ENCODE measurements around the gene PCBP3.
"Not testable (repeated sequence)": the region's sequence is repeated elsewhere in the genome, so short reads cannot be mapped to it uniquely, and the experiment has no call there.

The PCBP3 gene

GRCh38 chr21:45939521-45940045 is 296.1 kb downstream of the PCBP3 start:
- DNase-seq, result no peak

DNA sequence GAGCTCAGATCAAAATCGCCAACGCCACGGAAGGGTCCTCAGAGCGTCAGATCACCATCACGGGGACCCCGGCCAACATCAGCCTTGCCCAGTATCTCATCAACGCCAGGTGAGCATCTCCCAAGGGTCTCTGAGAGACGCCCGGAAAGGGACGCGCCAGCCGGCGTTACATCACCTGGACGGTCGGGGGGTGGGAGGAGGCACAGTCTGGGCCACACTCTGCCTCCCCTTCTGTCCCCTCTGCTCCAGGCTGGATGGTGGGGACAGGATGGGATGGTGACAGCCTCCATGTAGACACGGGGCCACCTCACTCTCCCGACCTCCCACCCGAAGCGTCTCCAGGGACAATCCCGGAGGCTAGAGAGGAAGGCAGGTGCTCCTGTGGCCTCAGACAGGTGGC is 296.6 kb downstream of the PCBP3 start:
- DNase-seq, result no peak

GRCh38 chr21:45940621-45941337 is 297.3 kb downstream of the PCBP3 start:
- DNase-seq, result no peak

GRCh38 chr21:45941338-45941710 is 297.8 kb downstream of the PCBP3 start:
- no peak for DNase-seq

DNA sequence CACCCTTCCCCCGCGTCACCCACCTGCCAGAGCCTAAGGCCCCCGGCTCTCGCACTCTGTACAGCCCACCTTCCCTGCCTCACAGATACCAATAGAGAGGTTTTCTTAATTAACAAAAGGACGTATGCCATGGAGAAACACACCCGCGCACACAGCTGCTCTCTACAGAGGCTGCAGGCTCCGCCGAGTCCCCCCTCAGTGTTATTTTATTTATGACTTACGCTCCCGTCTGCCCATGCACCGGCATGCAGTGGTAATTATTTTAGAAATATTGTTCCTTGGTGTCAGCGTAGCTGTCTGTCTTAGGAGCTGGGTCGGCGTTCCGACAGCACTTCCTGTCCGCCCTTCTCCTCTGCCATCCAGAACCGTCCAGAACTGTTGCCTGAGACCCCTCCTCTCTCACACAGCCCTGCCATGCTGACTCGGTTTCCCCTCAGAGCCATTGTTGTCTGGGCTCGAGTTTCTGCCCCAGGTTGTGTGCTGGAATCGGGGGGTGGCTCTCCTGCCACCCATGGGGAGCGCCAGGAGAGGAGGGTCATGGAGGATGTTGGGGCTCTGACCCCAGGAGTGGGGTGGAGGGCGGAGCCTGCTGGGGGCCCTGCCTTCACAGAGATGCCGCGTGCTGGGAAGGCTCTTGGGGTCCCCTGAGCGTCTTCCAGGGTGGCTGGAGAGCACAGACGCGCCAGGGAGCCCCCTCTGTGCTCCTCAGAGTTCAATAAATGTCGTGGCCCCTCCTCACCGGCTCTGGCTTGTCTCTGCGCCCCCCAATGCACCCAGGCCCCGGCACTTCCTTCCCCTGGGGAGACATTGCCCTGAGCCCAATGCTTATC is 298.4 kb downstream of the PCBP3 start:
- DNase-seq, result no peak

DNA sequence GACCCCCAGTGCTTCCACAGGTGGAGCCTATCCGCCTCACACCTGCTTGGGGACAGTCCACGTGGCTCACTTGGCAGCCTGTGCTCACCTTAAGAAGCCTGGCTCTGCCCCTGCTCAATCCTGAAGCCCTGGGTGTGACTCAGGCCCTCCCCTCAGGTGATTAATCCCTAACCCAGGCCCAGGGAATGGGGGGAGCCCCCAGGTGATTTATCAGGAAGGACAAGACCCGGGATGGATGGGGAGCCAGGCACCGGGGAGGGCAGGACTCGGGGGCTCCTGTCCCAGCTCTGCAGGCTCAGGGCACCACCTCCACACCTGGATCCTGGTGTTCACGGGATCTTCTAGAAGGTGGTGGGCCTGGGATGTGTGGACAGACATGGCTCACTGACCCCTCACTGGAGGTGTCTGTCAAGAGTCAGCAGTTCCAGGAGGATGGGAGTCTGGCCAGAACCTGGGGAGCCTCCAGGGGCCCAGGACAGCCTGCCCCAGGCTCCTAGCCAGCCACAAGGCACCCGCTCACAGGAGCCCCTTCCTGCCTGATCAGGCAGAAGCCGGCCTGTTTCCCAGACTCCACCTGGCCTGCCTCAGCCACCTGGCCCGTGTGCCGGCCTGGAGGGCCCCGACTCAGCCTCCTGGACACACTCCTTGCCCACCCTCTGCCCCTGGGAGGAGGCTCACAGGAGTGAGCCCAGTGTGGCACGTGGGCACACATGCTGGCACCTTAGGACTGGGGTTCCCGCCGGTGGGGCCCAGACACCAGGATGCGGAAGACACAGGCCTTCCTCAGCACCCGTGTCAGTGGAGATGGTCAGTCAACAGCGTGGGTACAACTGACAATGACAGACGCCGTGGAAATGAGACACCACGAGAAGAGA is 299.5 kb downstream of the PCBP3 start:
- no peak for DNase-seq

DNA sequence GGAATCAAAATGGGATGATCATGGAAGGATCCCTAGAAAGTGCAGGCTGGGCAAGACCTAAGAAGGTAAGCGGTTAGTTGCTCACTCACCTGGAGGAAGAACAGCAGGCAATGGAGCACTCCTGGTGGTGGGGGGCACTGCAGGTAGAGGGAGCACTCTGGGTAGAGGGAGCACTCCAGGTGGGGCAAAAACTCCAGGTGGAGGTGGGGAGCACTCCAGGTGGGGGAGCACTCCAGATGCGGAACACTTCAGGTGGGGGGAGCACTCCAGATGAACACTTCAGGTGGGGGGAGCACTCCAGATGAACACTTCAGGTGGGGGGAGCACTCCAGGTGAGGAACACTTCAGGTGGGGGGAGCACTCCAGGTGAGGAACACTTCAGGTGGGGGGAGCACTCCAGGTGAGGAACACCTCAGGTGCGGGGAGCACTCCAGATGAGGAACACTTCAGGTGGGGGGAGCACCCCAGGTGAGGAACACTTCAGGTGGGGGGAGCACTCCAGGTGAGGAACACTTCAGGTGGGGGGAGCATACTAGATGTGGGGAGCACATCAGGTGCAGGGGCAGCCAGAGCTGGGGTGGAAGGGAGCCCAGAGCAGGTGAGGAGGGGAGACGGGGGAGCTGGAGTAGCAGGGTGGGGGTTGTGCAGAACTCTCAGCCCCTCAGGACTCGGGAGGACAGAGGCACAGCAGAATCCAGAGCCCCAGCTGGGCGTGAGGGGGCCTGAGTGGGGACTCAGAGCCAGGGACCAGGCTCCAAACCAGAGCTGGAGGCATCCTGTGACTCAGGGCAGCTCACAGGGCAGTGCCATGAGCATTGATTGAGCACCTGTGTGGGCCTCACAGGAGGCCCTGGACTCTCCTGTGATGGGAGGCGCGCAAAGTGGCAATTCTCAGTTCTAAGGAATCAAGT is 300.4 kb downstream of the PCBP3 start:
- no peak for DNase-seq

DNA sequence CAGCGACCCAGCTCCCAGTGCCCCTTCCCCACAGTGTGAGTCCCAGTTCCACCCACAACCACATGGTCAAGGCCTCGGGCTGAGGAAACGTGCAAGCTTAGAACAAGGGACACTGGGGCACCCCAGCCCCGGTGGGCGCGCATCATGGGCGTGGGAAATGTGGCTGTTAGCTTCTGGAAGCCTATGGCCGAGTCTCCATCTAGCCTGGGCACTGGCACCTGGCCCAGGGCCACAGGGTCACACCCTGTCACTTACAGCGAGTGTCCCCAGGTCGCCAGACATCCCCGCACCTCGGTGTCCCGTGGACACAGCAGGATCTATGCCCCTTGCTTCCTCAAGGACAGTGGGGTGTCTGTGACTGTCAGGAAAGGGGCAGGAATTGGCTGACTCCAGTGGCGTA is 301.1 kb downstream of the PCBP3 start:
- no peak for DNase-seq

GRCh38 chr21:45945066-45945867 is 301.7 kb downstream of the PCBP3 start:
- no peak for DNase-seq

DNA sequence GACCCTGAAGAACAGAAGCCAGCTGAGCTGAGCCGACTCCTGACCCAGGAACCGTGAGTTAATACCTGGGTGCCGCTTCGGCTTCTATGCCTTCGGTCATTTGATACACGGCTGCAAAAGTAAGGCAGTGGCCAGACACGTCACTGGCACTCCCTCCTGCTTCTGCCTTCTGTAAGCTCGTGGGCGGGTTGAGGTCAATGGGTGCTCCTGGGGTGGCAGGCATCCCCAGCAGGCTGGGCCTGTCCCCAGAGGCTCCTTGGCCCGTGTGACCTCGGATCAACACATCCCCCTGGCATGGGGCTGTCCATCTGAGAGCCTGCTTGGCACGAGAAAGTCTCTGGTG is 302.3 kb downstream of the PCBP3 start:
- DNase-seq, result no peak

DNA sequence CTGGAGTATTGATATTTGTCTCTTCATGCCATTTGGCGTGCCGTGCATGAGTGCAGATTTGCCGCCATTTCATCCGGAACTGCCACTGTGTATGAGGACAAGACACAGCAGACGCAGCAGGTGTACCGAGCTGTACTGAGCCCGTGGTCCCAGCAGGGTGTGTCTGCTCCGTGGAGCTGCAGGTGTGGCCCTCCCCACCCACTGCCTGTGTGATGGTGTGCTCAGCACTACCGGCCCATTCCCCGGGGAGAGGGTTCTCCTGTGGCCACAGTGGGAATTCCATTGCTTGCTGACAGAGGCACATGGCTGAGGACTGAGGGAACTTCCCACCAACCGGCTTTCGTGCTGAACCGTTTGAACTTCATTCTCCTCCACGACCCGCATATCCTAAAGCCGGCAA is 303.8 kb downstream of the PCBP3 start:
- DNase-seq, result no peak

DNA sequence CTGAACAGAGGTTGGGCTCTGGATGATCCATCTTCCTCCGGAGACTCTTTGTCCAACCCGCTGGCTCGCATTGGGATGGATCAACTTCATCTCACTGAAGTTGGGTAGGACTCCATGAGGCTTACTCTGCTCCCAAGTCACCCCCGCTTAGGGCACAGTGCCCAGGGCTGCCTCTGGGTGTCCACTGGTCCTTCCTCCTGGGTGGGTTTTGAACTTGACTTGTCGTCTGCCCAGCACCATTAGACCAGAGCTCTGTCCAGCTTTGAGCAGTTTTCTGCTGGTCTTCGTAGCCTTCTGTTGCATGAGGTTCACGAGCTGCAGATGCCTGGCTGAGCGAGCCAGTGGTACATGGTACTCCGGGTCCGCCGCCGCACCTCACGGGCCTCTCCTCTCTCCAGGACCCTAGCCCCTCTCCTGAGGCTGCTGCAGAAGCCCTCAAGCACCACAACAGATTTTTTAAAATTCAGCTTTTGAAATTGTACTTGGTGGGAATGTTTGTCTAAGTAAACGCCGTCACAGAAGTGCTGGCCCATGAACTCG is 304.3 kb downstream of the PCBP3 start:
- DNase-seq, result no peak

GRCh38 chr21:45948576-45949141 is 305.1 kb downstream of the PCBP3 start:
- no peak for DNase-seq

- DNase-seq, result no peak
Measured at GRCh38 chr21:45949928-45950739, 306.6 kb downstream of the PCBP3 start.

DNA sequence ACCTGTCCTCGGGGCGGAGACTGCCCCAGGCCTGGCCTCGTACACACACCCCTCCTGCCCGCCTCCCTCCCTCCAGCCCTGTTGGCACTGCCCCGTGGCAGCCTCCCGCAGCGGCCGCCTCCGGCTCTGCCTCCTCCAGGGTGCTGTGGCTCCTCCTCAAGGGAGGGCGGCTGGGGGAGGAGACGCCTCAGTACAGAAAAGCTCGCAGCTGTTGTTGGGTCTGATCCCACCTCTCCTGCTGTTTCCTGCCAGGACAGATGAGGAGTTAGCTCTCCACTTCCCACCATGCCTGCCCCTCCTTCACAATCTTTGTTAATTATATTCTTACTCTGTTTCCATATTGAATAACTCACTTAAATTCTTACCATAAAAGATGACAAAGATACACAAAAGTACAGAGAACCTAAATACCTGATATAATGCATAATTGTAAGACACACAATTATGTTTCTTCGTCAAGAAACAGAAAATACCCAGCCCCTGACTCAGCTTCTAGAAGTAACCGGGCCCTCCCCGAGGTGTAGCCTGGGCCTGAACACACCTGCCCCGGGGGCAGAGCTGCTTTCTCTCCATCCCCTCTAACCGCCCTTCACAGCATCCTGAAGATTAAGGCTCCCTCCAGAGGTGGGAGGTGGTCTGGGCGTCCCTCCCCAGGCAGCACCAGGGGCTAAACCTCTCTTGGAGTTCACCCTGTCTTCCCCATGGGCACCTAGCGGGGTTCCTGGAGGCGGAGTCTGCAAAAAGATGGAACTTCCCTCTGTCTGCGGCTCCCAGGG is 307.4 kb downstream of the PCBP3 start:
- no peak for DNase-seq

GRCh38 chr21:45951676-45952075 is 308.2 kb downstream of the PCBP3 start:
- no peak for DNase-seq

DNA sequence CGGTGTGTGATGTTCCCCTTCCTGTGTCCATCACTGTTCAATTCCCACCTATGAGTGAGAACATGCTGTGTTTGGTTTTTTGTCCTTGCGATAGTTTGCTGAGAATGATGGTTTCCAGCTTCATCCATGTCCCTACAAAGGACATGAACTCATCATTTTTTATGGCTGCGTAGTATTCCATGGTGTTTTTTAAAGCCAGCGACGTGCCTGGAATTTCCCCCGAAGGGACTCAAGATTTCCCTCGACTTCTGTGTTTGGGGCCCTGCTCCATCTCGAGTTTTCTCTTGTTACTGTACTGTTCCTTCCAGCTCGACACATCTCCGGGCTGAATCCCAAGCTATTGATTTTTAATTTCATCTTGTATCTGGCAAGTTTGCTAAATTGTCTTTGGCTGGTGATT is 309.0 kb downstream of the PCBP3 start:
- DNase-seq, result not testable (repeated sequence)

GRCh38 chr21:45952974-45953373 is 309.4 kb downstream of the PCBP3 start:
- no peak for DNase-seq

DNA sequence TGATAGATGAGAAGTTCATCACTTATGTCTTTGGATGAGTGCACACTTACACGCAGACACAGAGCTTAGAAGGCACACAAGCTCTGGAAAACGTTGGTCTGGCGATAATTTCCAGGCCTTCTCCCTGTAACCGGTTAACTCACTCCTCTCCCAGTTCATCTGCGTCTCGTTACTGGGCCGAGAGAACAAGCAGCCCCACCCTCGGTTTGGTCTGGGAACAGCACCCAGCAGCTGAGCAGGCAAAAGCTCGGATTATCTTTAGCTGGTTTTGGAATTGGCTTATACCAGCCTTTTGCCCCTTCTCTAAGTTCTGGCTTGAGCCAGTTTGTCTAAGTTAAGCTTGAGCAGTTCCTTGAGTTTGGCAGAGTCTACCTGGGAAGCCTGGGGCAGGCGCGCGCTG is 310.7 kb downstream of the PCBP3 start:
- DNase-seq, result no peak

All from CD4-positive, alpha-beta T cell treated with Interleukin-4 for 4 hours (primary cell).